ENCODE data around the gene FAIM2. TPM values are rescaled to one million over a fixed set of nuclear protein-coding genes. Genes with fewer than 3 reads are reported as not detected.

The FAIM2 gene
- total RNA-seq, 1 donor from 2014 or later = not detected

DNA sequence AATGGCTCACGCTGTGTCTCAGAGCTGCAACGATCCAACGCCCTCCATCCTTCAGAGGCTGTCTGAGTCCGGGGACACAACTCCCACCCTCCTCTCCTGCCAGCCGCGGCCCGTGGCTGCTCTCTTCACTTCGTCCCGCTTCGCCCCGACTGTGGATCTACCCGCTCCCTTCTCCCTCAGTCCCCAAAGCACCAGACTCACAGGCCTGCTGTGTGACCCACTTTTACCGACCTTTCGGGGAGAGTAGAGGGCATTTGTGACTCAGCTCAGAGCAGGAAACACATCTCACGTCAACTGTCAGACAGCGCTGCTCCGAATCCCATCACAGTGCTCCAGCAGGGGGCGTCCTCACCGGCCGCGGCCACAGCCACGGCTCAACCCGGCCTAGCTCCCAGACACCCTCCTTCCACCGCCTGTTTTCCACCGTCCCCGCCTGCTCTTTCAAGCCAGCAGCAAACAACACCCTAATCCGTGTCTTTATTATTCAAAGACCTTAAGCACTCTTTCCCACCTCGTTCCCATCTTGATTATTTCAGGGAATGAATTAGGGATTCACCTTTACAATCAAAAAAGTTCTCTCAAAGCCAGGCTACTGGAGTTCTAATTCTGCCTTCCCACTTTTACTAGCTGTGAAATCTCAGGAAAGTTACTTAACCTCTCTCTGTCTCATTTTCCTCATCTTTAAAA, 41.8 kb upstream of the FAIM2 start:
- no peaks in the 10 kb centered on the region for H3K36me3 ChIP-seq (ENCODE audit: control insufficient read depth, insufficient read depth, low read length)
- peak; percentile 28 for DNase-seq (ENCODE audit: low read depth)
- H3K27me3 ChIP-seq (ENCODE audit: control insufficient read depth, insufficient read depth, low read length) = no peaks in the 10 kb centered on the region
- no peak overlapping the region for H3K4me3 ChIP-seq (ENCODE audit: low read depth, low read length)
- TF ChIP-seq, protein P1, sequence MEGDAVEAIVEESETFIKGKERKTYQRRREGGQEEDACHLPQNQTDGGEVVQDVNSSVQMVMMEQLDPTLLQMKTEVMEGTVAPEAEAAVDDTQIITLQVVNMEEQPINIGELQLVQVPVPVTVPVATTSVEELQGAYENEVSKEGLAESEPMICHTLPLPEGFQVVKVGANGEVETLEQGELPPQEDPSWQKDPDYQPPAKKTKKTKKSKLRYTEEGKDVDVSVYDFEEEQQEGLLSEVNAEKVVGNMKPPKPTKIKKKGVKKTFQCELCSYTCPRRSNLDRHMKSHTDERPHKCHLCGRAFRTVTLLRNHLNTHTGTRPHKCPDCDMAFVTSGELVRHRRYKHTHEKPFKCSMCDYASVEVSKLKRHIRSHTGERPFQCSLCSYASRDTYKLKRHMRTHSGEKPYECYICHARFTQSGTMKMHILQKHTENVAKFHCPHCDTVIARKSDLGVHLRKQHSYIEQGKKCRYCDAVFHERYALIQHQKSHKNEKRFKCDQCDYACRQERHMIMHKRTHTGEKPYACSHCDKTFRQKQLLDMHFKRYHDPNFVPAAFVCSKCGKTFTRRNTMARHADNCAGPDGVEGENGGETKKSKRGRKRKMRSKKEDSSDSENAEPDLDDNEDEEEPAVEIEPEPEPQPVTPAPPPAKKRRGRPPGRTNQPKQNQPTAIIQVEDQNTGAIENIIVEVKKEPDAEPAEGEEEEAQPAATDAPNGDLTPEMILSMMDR (IDR thresholded peaks at IDR 0.05; ENCODE audit: insufficient read depth, low read length, poor library complexity, severe bottlenecking) = peak; percentile 93

DNA sequence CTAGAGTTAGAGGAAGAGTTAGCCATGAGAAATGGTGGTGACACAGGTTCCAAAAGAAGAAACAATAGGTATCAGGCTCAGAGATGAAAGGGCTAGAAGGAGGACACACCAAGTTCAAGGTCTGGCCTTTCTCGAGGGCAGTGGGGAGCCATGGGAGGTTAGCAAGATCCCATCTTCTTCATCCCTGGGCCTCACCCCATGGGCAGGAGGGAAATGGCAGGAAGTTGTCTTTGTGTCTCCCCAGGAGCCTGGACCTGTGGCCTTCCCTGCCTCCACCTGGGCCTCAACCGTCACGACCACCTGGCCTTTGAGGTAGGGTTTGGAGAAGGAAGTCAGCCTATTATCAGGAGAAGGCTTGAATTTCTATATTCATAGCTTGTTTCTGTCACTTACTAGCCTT, 41.0 kb upstream of the FAIM2 start:
- Histone ChIP-seq H3K27me3 (ENCODE audit: control insufficient read depth, insufficient read depth, low read length) (no peaks in the 10 kb centered on the region), H3K36me3 (ENCODE audit: control insufficient read depth, insufficient read depth, low read length) (no peaks in the 10 kb centered on the region), H3K4me3 (ENCODE audit: low read depth, low read length) (no peak overlapping the region)
- TF ChIP-seq, protein P1 (IDR thresholded peaks at IDR 0.05; ENCODE audit: insufficient read depth, low read length, poor library complexity, severe bottlenecking) = no peak
- no peak for DNase-seq (ENCODE audit: low read depth)

DNA sequence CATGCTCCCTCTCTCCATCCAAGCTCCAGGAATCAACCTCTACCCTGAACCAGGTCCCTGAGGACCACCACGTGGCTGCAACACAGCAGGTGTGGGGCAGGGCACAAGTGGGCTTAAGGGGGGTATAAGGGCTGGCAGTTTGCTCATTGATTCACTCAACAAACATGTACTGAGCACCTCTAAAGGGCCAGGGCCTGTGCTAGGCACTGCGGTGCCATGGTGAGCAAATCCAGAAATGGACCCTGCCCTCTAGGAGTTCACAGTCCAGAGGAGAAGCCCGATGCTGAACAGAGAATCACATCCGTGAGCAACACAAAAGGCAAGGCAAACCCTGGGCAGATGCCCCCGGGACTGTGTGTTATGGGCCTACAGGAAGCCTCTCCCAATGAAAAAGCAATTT, 40.3 kb upstream of the FAIM2 start:
- Histone ChIP-seq H3K4me3 (ENCODE audit: low read depth, low read length) (no peak overlapping the region), H3K27me3 (ENCODE audit: control insufficient read depth, insufficient read depth, low read length) (no peaks in the 10 kb centered on the region), H3K36me3 (ENCODE audit: control insufficient read depth, insufficient read depth, low read length) (no peaks in the 10 kb centered on the region)
- no peak for DNase-seq (ENCODE audit: low read depth)
- TF ChIP-seq, protein P1 (IDR thresholded peaks at IDR 0.05; ENCODE audit: insufficient read depth, low read length, poor library complexity, severe bottlenecking) = no peak

DNA sequence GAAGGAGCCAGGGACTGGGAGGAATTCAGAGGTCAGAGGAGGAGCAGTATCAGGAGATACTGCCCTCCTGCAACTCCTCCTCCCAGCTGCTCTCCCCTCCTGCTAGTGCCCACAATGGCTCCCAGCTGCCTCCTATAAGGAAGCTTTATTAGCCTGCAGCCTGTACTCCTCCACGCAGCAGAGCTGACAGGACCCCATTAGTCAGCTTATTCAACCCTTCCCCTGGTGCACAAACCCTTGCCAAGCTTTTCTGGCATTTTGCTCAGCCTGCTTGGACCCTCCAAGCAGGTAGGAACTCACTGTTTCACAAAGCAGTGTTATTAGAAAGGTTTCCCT, 39.9 kb upstream of the FAIM2 start:
- H3K4me3 ChIP-seq (ENCODE audit: low read depth, low read length) = no peak overlapping the region
- TF ChIP-seq, protein P1 (IDR thresholded peaks at IDR 0.05; ENCODE audit: insufficient read depth, low read length, poor library complexity, severe bottlenecking) = no peak
- H3K27me3 ChIP-seq (ENCODE audit: control insufficient read depth, insufficient read depth, low read length) = no peaks in the 10 kb centered on the region
- no peaks in the 10 kb centered on the region for H3K36me3 ChIP-seq (ENCODE audit: control insufficient read depth, insufficient read depth, low read length)
- no peak for DNase-seq (ENCODE audit: low read depth)

DNA sequence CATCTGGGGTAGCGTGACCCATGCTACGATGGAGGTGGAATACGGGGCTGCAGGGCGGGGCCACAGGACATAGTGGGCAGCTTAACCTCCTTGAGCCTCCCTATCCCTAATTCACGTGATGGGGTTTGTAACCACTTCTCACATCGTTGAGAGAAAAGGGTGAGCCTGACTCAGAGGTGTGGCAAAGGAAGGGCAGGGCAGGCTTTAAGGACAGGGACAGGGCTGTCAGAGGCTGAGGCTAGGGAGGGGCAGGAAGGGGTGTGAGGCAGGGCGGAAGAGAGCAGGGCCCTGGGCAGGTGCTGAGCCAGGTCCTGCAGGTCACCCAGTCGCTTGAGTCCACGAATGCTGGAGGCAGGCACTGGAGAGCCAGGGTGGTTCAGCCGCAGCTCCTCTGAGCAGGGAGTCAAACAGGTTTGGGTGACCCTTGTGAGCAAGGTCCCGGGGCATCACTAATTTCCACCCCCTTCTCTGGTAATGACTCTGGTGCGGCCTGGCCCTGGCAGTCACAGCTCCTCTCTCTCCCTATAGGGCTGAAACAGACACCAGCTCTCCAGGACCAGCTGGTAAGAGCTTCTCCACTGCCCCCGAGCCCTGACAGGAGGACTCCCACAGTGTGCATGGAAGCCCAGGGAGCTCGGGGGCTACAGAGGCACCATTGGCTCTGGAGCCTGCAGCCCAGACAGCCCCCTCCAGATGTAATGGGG, 39.4 kb upstream of the FAIM2 start:
- Histone ChIP-seq H3K4me3 (ENCODE audit: low read depth, low read length) (no peak overlapping the region), H3K36me3 (ENCODE audit: control insufficient read depth, insufficient read depth, low read length) (no peaks in the 10 kb centered on the region), H3K27me3 (ENCODE audit: control insufficient read depth, insufficient read depth, low read length) (no peaks in the 10 kb centered on the region)
- TF ChIP-seq, protein P1 (IDR thresholded peaks at IDR 0.05; ENCODE audit: insufficient read depth, low read length, poor library complexity, severe bottlenecking) = no peak
- no peak for DNase-seq (ENCODE audit: low read depth)

DNA sequence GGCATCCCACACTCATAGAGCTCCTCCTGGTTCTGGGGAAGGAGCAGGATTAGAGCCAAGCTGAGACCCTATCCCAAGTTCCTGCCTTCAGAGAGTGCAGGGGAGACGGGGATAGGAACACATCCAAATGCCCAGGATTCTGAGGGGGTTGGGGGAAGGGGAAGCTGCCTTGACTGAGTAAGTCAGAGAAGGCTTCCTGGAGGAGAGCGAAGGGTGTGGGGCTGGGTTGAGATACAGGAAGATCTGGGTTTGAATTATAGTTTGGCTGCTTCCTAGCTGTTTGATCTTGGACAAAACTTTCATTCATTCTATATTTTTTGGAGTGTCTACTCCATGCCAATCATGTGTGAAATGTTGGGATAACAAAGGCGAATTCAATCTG, 38.8 kb upstream of the FAIM2 start:
- TF ChIP-seq, protein P1 (IDR thresholded peaks at IDR 0.05; ENCODE audit: insufficient read depth, low read length, poor library complexity, severe bottlenecking) = no peak

More for the DNA sequence above, 38.8 kb upstream of the FAIM2 start:
- Histone ChIP-seq H3K4me3 (ENCODE audit: low read depth, low read length) (no peak overlapping the region), H3K36me3 (ENCODE audit: control insufficient read depth, insufficient read depth, low read length) (no peaks in the 10 kb centered on the region), H3K27me3 (ENCODE audit: control insufficient read depth, insufficient read depth, low read length) (no peaks in the 10 kb centered on the region)
- no peak for DNase-seq (ENCODE audit: low read depth)

Measured in kidney epithelial cell (primary cell).